ENCODE results near the gene SP140L.
A peak's percentile ranks its signal among the peaks of the same experiment; 100 is the strongest.
"Not testable (repeated sequence)": the region's sequence is repeated elsewhere in the genome, so short reads cannot be mapped to it uniquely, and the experiment has no call there.

Gene SP140L

DNA sequence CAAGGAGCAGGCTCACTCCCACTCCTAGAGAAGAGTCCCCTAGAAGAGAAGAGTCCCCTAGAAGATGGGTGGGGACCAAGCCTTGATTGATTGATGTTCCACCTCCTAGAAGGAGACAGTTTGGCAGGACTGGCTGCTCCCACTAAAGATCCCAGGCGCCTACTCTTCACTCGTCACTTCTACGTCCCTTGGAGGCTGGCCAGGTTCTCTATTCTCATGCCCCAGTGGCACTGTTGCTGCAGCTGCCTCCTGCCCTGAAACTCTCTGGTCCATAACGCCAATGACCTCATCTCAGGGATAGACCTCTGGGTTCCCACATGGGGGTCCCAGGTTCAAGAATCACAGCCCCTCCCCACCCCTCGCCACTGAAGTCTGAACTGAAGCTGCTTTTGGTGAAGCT, 2.5 kb upstream of the SP140L start:
- DNase-seq = no peak

DNA sequence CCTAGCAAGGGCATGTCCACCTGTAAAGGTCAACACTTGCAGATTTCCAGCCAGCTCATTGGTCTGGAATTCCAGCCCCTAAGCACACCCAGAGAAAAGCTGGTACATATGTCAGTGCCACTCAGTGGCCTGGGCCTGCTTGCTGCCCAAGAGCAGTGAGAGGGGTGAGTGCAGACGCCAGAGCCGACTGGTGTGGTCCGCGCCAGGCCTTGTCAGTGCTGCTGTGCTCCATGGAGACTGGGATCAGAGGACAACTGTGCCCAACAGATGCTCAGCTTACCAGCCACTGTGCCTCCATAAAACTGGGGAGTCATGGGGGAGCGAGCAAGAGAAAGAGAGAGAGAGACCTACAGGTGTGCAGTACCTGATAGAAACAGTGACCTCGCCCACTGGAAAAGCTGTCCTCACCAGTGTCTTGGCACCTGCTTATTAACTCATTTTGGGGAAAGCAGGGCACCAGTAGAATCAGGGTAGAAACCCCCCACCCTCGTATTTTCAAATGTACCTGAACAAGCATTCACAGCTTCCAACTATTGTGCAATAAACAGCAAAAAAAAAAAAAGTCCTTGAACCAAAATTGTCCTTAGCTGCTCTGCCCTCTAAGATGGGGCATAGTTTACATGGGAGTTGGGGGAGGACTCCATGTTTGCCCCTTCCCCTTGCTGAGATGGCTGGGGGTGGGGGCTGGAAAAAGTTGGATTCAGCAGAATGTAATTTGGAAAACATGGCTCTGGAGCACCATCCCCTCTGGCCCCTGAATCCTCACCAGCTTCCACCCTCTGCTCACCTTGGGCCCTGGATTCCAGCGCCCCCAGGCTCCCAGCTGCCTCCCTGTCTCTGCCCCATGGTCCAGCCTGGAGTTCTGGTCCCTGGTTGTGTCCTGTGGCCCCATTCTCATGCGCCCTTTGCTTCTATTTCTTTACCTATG, 1.4 kb upstream of the SP140L start:
- no peak for DNase-seq

DNA sequence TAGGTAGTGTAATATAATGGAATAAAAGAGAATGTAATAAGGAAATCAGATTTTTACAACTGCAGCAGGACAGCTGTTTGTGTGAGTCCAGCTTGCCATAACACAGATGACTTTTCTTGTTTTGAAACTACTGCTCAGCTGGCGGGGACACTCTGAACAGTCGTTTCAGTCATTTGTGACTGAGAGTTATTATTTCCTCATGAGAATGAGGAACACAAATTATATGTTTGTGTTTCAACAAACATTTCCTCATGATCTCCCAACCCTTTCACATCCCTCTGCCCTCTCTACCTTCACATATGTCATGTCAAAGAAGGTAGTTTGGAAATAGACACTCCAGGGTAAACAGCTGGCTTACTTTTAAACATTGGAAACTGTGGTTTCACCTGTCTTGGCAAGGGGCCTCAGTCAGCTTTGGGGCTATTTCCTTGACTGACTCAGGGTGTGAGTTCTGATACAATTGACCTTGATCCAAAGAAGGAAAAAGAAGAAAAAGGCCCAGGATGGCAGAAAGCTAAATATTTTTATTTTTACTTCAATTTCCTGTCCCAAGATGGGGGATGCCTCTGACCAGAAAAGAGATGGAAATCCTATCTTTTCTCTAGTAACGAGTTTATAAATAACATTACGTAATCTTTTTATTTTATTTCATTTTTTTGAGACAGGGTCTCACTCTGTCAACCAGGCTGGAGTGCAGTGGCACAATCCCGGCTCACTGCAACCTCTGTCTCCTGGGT, 593 bp downstream of the SP140L start:
- no peak for DNase-seq

DNA sequence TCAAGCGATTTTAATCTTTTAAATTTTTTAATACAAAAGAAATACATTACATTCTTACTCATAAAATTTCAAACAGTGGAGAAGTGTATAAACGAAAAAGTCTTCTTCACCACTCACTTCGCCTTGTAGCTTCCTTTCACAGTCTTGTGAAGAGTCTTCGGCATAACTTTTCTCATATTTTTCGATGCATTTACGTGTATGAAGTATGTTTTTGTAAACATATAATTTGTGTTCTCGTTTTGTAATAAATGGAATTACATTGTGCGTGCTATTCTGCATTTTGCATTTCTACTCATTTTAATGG, 1.1 kb downstream of the SP140L start:
- no peak for DNase-seq

DNA sequence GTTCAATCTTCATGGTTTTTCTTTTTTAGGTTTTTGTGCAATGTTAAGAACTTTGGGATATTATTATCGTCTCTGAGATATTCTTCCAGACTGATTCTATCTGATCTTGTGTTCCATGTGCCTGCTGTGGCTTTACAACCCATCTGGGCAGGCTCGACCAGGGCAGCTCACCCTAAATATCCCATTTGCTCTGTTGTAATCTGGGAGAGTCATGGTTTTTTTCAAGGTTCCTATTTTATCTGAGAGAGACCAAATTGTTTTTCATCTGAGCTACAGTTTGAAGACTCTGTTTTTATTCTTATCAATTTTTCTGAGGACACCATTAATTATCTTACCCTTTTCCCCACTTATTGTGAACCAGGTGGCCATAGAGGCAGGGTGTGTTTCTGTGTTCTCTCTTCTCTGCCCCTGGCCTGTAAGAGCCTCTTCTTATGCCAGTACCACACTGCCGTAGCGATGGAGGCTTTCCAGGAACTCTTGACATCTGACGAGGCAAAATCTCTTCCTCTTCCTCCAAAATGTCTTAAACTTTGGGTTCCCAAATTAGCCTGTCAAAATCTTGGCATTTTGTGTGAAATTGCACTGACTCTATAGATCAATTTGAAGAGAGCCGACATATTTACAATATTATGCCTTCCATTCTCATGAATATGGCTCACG, 3.1 kb downstream of the SP140L start:
- no peak for DNase-seq

DNA sequence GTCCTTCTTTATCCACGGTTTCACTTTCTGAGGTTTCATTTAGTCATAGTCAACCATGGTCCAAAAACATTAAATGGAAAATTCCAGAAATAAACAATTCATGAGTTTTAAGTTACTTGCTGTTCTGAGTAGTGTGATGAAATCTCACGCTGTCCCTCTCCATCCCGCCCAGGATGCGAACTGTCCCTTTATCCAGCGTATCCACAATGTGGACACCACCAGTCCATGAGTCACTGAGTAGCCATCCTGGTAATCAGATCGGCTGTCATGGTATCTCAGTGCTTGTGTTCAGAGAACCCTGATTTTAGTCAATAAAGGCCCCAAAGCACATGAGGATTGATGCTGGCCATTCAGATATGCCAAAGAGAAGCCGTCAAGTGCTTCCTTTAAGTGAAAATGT, 3.7 kb downstream of the SP140L start:
- DNase-seq = no peak

DNA sequence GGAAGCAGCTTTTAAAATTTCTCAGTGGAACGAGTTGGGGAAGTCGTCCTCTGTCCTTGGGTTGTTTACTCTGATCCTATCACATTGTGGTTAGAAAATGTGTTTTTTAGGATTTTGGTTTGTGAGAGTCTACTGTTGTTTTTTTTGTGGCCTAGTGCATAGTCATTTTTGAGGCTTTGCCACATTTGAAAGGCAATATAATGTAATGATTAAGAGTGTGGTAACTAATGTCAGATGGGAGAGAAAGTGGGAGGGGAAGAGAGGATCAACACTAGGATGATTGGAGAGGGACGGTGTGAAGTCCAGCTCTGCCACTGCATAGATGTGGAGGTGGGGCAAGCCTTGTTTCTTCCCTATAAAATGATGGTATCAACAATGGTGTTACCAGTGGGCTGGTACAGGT, 8.5 kb downstream of the SP140L start:
- DNase-seq = no peak

DNA sequence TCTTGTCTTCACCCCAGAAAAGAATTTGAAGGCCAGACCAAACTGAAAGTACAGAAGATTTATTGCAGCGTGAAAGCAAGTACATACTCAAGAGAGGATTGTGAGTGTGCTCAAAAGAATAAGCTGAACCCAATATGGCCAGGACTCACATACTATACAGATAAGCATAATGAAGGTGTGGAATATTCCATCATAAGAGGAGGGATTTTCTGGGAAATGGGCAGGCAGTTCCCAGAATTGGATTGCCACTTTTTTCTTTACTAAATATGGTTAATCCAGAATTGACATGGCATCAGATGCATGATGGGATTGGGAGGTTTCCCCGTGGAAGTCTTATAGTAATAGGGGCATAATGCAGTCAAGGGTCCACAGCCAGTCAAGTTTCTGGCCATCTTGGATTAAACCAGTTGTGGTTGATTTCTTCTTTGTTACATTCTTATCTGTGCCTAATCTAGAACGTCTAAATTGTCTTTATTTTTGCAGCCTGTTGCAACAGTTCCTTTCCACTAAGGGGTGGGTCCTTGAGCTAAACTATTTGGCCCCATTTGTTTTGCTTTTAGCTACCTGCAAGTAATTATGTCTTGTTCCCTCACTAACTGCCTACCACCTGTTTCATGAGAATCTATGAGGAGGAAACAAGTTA, 9.0 kb downstream of the SP140L start:
- no peak for DNase-seq

DNA sequence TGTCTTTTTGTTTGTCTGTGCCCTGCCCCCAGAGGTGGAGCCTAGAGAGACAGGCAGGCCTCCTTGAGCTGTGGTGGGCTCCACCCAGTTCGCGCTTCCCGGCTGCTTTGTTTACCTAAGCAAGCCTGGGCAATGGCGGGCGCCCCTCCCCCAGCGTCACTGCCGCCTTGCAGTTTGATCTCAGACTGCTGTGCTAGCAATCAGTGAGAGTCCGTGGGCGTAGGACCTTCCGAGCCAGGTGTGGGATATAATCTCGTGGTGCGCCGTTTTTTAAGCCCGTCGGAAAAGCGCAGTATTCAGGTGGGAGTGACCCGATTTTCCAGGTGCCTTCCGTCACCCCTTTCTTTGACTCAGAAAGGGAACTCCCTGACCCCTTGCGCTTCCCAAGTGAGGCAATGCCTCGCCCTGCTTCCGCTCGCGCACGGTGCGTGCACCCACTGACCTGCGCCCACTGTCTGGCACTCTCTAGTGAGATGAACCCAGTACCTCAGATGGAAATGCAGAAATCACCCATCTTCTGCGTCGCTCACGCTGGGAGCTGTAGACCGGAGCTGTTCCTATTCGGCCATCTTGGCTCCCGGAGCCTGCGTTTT, 15.0 kb downstream of the SP140L start:
- not testable (repeated sequence) for DNase-seq

DNA sequence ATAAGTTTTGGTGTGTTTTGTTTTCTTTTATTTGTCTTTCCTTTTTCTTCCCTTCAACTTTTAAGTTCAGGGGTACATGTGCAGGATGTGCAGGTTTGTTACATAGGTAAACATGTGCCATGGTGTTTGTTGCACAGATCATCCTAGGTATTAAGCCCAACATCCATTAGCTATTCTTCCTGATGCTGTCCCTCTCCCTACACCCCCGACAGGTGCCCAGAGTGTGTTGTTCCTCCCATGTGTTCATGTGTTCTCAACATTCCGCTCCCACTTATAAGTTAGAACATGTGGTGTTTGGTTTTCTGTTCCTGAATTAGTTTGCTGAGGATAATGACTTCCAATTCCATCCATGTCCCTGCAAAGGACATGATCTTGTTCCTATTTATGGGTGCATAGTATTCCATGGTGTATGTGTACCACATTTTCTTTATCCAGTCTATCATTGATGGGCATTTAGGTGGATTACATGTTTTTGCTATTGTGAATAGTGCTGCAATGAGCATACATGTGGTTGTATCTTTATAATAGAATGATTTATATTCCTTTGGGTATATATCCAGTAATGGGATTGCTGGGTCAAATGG, 16.1 kb downstream of the SP140L start:
- not testable (repeated sequence) for DNase-seq

DNA sequence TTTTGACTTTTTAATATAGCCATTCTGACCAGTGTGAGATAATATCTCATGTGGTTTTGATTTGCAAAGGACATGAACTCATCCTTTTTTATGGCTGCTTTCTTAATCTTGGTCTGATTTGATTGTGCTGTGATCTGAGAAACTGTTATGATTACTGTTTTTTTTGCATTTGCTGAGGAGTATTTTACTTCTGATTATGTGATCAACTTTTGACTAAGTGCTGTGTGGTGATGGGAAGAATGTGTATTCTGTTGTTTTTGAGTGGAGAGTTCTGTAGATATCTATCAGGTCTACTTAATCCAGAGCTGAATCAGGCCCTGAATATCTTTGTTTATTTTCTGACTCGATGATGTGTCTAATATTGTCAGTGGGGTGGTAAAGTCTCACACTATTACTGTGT, 16.8 kb downstream of the SP140L start:
- no peak for DNase-seq

DNA sequence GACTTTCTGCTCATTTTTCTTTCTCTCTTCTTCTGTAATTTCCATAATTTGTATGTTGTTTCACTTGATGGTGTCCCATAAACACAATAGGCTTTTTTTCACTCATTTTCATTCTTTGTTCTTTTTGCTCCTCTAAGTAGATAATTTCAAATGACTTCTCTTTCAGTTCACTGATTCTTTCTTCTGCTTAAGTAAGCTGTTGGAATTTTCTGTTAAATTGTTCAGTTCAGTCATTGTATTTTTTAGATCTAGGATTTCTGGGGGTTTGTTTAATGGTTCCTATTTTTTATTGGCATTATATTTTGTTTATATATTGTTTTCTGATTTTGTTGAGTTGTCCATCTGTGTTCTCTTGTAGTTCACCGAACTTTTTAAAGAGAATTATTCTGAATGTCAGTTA, 19.5 kb downstream of the SP140L start:
- DNase-seq = no peak

DNA sequence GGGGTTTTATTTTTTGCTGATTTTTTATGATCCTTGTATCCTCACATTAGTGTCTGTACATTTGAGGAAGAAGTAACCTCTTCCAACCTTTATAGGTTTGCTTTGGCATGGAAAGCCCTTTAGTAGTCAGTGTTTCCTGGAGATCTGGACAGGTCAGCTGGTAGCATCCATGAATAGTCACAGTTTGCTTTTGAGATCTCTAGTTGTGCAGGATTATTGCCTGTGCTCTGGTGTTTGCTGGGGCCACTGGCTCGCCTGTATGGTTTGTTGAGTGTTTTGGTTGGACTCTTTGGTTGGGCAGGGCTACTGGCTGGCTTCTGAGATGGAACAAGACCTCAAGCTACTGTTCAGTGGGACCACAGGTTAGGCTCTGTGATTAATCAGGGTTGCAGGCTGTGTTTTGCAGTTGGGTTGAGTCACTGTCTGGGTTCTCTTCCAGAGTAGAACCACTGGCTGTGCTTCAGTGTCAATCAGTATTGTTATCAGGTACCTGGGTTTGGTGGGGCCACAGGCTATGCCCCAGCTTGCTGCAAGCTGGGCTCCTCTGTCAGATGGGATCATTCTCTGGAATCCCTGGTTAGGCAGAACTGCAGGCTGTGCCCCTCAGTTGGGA, 20.0 kb downstream of the SP140L start:
- DNase-seq = peak; percentile 10

DNA sequence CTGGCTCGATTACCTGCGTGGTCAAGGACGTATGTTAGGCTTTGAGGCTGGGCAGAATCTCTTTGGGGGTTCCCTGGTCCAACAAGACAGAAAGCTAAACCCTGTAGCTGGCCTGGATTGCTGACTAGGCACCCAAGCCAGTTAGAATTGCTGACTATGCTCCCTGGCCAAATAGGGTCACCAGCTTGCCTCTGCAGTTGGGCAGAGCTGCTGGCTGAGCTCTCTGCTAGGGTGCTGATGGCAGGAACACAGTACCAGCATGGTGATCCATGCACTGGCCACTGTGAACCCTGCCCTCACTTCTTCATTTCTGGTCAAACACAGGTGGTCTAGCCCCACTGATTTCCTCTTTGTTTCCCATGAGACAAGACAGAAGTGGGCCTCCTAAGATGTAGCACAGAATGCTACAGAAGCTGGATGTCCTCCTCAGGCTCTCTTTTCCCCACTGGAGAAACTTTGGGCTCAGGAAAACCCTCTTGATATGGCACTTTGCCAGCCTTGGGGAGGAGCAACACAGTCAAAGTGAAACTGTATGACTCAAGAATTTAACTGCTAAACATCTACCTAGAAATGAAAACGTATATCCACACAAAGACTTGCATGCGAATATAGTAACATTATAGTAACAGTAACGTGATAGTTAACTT, 20.8 kb downstream of the SP140L start:
- peak; percentile 49 for DNase-seq

DNA sequence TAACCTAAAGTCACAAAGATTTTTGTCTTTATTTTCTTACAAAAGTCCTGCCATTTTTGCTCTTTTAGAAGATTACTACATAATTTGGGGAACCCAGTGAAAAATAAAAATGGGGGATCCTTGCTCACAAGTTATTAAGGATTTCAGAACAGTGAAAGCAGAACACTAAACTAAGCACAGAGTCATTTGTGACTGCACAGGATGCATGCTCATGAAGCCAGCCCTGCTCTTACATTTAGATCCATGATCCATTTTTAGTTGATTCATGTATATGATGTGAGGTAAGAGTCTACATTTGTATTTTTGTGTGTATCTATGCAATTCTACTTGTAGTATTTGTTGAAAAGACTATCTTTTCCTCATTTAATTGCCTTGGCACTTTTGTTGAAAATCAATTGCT, 21.8 kb downstream of the SP140L start:
- DNase-seq = no peak

DNA sequence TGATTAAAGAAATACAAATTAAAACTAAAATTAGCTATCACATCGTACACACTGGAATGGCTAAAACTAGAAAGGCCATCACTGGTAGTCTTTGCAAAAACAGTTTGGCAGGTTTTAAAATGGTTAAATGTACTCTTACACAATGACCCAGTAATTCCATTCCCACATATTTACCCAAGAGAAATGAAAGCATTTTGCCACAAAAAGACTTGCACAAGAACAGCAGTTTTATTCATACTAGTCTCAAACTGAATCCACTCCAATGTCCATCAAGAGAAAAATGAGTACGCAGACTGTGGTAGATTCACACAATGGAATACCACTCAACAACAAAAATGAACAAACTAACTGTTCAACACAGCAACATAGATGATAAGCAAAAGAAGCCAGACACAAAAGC, 29.1 kb downstream of the SP140L start:
- DNase-seq = peak; percentile 4

DNA sequence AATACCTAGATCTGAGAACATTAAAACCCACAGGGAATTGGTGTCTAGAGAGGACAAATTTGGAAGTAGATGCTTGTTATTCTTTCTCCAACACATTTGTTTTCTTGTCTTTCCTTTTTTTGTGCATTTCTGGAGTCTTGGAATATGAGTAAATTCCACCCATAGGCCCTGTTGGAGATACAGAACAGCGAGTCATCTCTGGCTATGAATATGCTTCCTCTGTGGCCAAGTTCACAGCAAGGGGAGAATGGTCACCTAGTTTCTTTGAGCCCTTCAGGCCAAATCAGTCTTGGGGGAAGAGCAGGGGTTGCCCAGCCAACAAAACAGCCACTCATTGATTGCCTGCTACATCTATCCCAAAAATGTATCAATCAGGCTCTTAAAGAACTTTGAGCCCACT, 31.3 kb downstream of the SP140L start:
- DNase-seq = peak; percentile 75

DNA sequence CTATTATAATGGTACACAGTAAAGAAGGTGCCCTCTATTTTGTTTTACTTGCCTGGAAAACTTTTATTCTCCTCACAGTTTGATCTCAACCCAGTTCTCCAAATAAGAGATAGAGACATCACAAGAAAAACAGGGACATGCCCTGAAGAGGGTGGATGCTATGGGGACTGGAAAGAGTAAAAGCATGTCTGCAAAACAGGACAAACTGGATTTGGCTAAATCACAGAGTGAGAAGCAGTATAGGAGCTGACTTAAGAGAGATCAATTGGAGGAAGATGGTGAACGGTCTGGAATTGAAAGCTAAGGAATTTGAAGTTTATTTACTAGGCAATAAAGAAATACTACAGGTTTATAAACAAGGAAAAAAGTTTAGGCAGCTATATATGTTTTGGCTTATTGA, 33.0 kb downstream of the SP140L start:
- DNase-seq = no peak

DNA sequence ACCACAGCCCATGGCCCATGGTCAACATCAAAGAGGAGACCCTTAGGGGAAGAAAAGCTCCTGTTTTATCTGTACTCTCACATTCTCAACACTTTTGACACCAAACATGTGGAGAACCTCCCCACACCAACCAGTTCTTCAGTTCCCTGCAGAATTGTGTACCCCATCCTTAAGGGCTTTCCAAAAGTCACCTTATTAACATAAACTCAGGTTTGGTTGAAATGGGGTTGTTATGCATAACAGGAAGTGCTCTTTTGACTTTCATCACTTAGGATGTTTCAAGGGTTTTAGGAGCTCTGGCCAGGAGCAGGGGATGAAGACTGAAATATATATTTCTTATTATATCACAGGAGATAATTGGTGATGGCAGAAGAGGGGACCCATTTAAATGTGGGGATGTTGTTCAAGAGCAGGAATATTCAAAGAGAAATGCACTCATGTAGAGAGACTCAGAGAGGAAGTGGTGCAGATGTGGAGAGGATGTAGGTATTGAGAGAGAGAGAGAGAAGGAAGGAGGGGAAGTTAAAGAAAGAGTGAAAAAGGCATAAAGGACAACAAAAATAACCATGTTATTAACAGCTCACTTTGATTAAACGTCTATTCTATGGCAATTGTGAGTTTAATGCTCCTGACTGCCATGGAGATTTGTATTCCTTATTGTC, 35.2 kb downstream of the SP140L start:
- DNase-seq = no peak

DNA sequence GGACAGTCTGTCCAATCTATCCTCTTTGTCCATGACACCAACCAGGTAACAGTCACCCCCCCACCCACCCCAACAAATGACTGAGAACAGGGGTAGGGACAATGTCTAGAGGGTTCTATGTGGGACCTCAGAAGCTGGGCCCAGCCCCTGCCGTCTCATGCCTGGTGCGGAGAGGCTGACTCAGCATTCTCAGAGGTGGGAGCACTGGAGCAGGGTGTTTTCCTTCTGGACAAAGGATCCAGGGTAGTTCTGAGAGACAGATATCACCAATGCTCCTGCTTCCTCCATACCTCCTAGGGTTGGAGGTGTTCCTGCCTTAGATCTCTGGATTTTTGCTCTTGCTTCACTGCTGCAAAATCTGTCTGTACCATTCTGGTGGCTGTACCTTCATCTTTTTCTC, 55.1 kb downstream of the SP140L start:
- DNase-seq = no peak

DNA sequence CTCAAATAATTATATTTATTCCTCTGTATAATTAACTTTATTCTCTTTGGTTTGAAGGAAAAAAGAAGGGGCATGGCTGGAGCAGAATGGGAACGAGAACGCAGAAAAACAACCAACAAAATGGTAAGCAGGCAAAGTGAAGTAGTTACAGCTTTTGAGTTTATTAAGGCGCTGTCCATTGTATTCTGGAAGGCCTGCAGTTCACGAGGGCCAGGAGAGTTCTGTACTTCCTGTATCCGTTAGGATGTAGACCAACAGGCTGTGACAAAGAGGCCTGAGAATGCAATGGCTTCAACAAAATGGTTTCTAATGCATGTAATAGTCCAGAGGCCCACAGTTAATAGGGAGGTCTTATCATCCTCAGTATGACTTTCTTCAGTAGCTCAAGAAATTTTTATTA, 56.5 kb downstream of the SP140L start:
- no peak for DNase-seq

All from NCI-H226 (cell line).